NCI-H1417 (cell line): Measurements from ENCODE around the gene SNAP23.
A peak's percentile ranks its signal among the peaks of the same experiment; 100 is the strongest.

ENCODE experiments used
- DNase-seq, 3 experiments: peaks; one replicate each; lab custom pipeline; 2025; lab: John Stamatoyannopoulos, UW

The SNAP23 gene

DNA sequence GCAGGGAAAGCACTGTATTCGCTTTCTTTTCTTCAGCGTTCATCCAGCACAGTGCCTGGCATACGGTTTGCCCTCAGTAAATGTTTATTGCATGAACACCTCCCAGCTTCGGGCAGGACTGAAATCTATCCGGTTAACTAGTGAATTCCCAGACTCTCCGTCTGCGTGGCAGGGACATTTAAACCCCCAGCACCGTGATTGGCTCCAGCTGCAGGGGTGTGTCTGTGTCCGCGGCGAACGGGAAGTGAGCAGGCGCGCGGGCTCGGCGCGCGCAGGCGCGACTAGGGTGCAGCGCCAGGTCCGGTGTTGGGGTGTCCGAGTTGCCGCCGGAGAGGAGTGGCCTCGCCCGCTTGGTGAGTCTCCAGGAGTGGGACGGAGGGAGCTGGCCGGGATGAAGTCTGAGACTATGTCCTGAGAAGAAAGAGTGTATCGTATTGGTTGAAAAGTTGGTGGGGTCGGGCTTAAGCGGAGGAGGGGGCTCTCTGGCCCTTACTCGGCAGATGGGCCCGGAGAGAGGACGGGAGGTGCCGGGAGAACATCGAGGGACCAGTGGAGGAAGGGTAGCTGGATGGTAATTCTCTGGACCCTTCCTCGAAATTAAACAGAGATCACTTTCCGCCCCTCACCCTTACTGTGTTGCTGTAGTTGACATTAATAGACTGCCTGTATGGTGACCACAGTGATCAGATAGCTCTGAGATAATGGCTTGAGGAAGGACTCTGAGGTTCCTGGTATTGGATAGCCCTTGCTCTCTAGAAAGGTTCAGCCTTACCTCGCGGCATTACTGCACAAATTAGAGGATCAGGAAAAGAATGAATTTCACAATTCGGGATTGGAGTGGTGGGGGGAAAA, at the start of gene SNAP23:
TSS of gene SNAP23 (plus strand) at position 274 of the 852 bp plus-strand sequence. CDS start 16,213 bp downstream, outside the sequence.
- peak; percentile 64 to 81 (median 69) for DNase-seq

- no peak for DNase-seq
These were observed 47.8 kb upstream of the SNAP23 start for GRCh38 chr15:42447599-42447998.

DNA sequence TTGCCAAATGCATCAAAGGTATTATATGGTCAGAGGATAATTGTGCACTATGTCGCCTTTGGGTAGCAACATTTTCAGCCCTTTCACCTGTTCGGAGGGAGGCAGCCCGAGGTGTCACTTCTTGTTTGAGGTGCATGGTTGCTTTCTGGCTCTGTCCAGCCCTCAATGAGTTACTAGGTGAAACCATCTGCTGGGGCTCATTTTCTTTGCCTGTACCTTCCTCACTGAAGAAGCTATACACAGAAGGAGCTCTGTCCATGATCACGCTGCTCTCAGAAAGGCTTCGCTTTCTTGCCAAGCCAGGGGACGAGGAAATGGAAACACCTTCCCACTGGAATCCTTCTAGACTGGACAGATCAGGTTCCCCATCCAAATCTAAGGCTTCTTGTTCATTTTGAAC, 47.2 kb upstream of the SNAP23 start:
- DNase-seq: no peak

DNA sequence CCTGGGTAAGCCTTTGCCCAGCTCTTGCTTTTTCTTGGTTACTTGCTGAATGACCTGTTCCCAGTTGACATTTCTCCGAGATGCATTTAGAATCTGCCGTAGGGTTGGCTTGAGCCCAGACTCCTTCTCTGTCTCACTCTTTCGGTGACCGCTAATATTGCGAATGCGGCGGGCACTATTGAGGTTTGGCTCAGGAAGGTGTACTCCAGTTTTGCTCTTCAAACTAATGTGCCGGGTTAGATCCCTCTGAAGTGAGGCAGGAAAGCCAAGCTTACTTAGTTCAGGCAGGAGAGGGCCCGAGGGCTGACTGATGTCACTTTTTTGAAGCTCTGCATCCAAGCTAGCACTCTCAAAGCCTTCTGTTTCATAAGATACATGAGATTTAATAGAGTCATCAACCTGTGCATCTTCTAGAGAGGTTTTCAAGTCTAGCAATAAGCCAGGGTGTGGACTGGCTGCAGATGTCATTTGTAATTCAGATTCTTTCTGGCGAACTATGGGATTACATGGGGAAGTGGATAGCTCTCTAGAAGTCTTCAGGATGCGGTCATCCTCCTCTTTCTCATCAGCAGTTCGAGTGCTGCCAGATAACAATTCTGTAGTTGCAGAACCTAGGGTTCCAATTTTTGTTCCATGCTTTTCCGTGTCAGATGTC, 45.5 kb upstream of the SNAP23 start:
- DNase-seq: no peak

DNA sequence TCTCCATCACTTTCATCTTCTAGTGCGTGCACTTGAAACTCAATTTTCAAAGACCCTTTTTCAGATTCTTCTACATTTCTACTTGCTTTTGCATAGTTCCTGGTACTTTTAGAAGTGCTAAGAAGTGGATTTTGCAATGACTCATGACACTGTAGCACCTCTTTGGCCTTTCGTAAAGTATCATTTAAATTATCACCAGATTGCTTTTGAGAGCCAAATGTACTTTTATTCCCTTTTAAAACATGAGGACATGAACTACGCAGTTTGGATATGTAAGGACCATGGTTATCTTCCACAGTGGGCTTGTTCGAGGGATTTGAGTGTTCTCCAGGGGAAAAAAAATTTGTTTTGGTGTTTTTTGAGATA, 45.0 kb upstream of the SNAP23 start:
- no peak for DNase-seq

DNA sequence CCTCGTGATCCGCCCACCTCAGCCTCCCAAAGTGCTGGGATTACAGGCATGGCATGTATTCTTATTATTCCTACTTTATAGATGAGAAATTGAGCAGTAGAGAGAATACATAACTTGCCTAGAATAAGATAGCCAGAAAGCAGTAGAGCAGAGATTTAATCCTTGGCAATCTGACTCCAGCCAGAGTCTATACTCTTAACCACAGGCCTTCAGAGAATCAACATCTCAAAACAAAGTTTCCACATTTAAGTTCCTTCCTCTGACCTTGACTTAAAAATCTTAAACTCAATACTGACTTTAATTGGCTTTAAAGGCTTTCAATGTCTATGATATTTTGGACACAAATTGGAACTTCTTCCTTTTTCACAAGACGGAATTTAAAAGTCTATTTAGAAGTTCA, 41.6 kb upstream of the SNAP23 start:
- no peak for DNase-seq

DNA sequence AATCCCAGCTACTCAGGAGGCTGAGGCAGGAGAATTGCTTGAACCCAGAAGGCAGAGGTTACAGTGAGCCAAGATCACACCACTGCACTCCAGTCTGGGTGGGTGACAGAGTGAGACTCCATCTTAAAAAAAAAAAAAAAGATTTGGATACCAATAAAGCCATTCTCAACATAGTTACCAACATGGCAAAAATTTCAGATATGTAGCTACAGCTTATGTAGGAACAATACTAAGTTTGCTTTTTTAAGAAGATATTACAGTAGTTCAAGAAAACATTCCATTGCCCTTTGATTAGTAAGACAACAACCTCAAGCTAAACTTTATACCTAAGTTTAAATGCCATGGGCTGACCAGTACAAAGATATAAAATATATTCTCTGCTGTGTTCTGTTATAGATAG, 38.9 kb upstream of the SNAP23 start:
- no peak for DNase-seq

DNA sequence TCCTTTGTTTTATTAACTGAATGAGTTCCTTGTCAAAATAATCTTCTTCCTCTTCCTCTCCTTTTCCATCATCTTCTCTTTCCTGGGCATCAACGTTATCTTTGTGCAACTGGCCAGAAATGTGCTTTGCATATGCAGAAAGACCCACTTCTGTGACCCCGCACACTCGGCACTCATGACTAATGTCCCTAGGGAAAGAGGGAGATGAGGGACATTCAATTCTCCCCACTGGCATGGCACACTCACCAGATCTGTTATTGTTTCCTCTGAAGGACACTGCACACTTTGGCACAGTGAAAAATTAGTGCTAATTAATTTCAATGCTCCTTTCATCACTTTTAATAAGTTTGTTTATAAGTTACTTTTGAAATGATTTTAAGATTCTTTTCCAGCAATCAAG, 38.5 kb upstream of the SNAP23 start:
- no peak for DNase-seq

GRCh38 chr15:42457445-42458442, 37.7 kb upstream of the SNAP23 start:
- DNase-seq: no peak

- no peak for DNase-seq
These were observed 34.2 kb upstream of the SNAP23 start for GRCh38 chr15:42461261-42461660.

DNA sequence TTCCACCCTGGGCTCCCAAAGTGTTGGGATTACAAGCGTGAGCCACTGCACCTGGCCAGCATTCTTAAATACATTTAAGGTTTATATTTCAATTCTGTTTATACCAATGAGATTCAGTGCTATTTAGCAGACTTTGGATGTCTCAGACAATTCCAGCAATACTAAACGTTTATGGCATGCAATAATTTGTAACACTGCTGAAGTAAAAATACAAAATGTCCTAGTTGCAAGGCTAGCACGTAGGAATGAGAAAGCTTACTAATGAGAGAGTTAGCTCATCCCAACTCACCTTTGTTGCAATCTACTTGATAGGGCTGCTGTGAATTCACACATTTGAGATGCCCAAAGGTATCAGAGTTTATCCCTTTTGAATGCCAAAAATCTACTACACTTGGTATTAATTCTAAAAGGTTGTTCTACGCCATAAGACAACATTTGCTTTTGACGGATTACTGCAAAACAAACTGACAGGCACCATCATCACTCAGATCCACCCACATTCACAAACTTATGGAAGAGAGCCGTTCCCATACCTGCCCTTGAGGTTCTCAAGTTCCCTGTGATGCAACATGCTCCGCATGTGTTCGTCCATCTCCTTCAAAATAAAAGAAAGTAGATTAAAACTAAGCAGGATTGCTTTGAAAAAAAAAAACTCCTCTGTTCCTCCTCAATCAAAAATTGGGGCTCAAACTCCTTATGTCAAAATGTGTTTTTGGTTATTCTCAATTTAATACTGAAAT, 29.7 kb upstream of the SNAP23 start:
- no peak for DNase-seq

DNA sequence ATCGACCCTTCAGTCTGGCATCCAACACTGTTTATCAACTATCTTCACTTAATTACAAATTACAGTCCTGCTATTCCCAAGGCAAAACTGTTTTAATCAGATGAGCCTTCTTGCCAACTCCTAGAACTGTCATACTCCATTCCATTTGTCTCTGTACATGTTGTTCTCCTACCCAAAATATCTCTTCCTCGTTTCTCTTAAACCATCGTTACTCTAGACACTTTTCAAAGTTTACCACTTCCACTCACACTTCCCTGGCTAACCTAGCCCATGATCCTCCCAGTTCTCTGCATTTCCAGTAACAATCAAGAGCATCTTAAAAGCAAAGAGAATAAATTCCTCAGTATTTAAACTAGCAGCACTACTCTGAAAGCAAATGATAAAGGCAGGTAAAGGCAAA, 24.4 kb upstream of the SNAP23 start:
- DNase-seq: no peak

DNA sequence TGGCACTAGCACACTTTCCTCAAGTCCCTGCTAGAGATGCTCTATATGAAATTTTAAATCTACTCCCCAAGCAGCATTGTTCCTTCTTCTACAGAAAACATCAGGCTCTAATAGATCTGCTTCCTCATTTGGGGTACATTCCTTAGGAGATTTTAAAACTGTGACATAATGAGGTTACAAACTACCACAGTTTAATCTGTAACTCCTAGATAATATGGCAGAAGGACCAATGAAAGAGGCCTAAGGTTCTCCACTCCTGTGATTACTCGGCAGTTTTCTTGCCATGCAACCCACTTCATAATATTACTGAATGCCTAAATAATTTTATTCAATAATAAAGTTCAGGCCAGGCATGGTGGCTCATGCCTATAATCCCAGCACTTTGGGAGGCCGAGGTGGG, 20.6 kb upstream of the SNAP23 start:
- DNase-seq: no peak

DNA sequence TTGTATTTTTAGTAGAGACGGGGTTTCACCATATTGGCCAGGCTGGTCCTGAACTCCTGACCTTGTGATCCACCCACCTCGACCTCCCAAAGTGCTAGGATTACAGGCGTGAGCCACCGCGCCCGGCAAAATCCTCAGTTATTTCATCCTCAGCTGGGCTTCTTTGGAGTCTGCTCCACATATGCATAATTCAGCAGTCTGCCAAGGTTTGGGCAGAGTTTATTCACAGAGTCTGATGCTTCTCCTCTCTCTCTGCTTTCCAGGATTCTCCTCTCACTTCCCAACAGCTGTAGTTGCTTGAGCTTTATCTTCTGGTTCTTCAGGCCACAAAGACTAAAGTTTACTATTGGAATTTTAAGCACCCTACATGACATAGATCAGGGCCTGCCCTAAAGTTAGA, 12.7 kb upstream of the SNAP23 start:
- no peak for DNase-seq

DNA sequence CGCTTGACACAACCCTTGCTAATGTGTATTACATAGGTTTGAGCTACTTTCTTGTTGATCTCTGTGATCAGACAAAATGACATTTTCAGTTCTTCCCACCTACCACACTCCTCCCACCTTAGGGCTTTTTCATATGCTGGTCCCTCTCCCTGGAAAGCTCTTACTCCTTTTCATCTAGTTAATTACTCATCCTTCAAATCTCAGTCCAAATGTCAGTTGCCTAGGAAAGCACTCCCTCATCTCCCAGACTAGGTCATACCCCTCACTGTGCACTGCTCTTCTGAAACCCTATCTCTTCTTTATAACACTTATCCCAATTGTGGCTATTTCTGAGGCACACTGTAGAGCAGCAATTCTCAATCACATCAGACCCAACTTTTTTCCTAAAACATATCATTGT, 11.8 kb upstream of the SNAP23 start:
- peak in 2 of 3 experiments; percentile 2 to 59 for DNase-seq

GRCh38 chr15:42490291-42490670, 5.2 kb upstream of the SNAP23 start:
- no peak for DNase-seq

GRCh38 chr15:42490671-42491538, 4.5 kb upstream of the SNAP23 start, which contains the start of gene ZNF106:
ZNF106 (minus strand) TSS chr15:42491141; CDS start chr15:42472289, 18,852 bp downstream.
- DNase-seq: peak; percentile 79 to 89 (median 83)

DNA sequence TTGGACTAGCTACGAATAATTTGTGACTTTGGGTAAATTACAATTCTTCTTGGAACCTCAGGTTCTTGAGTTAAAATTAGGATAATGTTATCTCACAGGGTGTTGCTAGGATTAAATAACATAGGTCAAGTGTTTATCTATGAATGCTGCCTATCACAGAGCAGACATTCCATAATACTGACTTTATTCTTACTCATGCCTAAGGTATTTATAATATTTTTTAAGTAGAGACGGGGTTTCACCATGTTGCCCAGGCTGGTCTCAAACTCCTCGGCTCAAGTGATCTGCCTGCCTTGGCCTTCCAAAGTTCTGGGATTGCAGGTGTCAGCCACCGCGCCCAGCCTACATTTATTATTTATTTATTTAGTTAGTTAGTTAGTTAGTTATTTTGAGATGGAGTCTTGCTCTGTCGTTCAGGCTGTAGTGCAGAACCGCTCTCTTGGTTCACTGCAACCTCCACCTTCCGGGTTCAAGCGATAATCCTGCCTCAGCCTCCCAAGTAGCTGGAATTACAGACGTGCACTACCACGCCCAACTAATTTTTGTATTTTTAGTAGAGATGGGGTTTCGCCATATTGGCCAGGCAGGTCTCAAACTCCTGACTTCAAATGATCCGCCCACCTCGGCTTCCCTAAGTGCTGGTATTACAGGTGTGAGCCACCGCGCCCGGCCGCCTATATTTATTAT, 3.8 kb upstream of the SNAP23 start:
- no peak for DNase-seq

- no peak for DNase-seq
These were observed 1.8 kb upstream of the SNAP23 start for GRCh38 chr15:42493679-42494078.

DNA sequence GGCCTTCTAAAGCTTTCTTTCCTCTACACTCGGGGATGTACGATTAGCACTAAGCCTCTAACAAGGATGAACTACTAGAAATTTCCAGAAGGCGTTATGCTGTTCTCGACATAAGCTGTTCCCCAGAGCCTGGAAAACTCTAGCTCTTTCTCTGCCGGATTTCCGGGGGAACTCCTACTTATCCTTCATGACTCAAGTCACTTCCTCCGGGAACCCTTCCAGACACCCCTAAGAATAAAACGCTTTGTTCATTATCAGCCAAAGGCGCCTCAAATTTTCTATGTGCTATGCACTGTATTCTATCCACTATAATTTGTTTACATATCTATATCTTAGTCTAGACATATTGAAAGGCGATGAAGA, 455 bp upstream of the SNAP23 start:
- peak in 2 of 3 experiments; percentile 26 to 52 for DNase-seq
